ENCODE results near the gene CCDC158. TPM values are rescaled to one million over a fixed set of nuclear protein-coding genes. Genes with fewer than 3 reads are reported as not detected.

The CCDC158 gene
- total RNA-seq, 2 experiments from 2014 or later, result not detected

DNA sequence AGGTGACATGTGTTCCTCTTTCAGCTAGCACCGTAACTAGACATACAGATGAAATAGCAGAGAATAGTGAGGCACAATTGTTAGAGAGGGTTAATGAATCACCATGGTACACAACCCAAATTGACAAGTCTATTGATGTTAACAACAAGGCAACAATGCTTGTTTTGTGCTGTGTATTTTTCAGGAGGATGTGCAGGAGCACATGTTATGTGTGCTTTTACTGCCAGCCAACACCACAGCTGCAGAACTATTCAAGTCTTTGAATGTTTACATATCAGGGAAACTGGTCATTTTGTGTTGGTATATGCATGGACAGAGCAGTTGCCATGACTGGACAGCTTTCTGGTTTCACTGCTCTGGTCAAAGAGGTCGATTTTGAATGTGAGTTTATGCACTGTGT lies 81.6 kb downstream of the CCDC158 start:
- H3K27me3 Mint-ChIP-seq, result peaks cover 1% of the 10 kb centered on the region
- TF ChIP-seq, protein P1, sequence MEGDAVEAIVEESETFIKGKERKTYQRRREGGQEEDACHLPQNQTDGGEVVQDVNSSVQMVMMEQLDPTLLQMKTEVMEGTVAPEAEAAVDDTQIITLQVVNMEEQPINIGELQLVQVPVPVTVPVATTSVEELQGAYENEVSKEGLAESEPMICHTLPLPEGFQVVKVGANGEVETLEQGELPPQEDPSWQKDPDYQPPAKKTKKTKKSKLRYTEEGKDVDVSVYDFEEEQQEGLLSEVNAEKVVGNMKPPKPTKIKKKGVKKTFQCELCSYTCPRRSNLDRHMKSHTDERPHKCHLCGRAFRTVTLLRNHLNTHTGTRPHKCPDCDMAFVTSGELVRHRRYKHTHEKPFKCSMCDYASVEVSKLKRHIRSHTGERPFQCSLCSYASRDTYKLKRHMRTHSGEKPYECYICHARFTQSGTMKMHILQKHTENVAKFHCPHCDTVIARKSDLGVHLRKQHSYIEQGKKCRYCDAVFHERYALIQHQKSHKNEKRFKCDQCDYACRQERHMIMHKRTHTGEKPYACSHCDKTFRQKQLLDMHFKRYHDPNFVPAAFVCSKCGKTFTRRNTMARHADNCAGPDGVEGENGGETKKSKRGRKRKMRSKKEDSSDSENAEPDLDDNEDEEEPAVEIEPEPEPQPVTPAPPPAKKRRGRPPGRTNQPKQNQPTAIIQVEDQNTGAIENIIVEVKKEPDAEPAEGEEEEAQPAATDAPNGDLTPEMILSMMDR (IDR thresholded peaks at IDR 0.05), result no peak
- no peak for DNase-seq
- no peaks in the 10 kb centered on the region for H3K36me3 Mint-ChIP-seq (ENCODE audit: low read depth)
- H3K4me3 Mint-ChIP-seq, result no peak overlapping the region
- ChIA-PET POLR2A (no interaction called here), CTCF (interaction anchor here (1.1 to 3.2 kb wide), 4 partner anchors 12 to 160 kb away, joined by 3 to 10 read pairs (median 4); no protein-coding TSS in a partner anchor)
- H3K9me3 Mint-ChIP-seq, result no peaks in the 10 kb centered on the region
- intact Hi-C loops (cut with micrococcal nuclease), result no loop called here
- no peak for ATAC-seq
- H3K27ac Mint-ChIP-seq, result no peak overlapping the region
- peaks cover 2% of the 10 kb centered on the region for H3K4me1 Mint-ChIP-seq (ENCODE audit: low read depth)

DNA sequence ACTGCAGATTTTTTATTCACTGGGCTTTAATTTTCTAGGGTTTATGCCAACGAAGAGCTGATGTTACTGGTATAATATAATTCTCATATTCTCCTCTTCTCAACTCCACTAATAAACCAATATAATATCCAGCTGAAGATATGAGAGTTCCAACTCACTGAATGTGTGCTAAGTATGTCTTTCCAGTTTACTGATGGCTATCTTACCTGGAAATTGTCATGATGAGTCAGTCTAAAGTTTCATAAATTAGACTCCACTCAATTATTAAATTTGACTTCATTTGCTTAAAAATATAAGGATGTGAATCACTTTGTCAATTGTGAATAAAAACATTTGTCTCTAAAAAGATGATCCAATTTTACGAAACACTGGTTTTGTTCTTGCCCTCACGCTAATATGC lies 86.1 kb downstream of the CCDC158 start:
- ChIA-PET CTCF (interaction anchor here (1.0 to 1.6 kb wide), 3 partner anchors 12 to 42 kb away, joined by 3 to 4 read pairs (median 4); no protein-coding TSS in a partner anchor), POLR2A (no interaction called here)

DNA sequence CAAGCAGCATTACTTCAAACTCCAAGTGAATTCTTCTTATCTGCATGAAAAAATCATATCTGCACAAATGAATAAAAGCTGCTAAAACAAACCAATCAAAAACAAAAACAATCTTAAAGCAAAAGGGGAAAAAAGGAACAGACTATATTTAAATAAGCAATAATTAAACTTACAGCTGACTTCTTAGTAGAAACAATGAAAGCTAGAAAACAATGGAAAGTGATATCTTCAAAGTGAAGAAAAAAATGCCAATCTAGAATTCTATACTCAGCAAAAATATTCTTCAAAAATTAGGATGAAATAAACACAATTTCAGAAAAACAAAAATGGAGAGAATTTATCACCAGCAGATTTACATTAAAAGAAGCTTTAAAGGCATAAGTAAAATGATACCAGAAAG lies 94.4 kb downstream of the CCDC158 start:
- H3K36me3 Mint-ChIP-seq (ENCODE audit: low read depth), result no peaks in the 10 kb centered on the region
- DNase-seq (no peak), ATAC-seq (no peak)
- H3K27me3 Mint-ChIP-seq, result no peaks in the 10 kb centered on the region
- ChIA-PET POLR2A (no interaction called here), CTCF (interaction anchor here (0.9 to 1.5 kb wide), 3 partner anchors 11 to 26 kb away, joined by 3 read pairs; no protein-coding TSS in a partner anchor)
- intact Hi-C loops (cut with micrococcal nuclease), result no loop called here
- no peak overlapping the region for H3K4me3 Mint-ChIP-seq
- peaks cover 11% of the 10 kb centered on the region for H3K9me3 Mint-ChIP-seq
- TF ChIP-seq, protein P1 (IDR thresholded peaks at IDR 0.05), result no peak
- no peaks in the 10 kb centered on the region for H3K4me1 Mint-ChIP-seq (ENCODE audit: low read depth)
- no peak overlapping the region for H3K27ac Mint-ChIP-seq

More for the DNA sequence above, 86.1 kb downstream of the CCDC158 start:
- H3K27ac Mint-ChIP-seq, result no peak overlapping the region
- intact Hi-C loops (cut with micrococcal nuclease), result no loop called here
- H3K36me3 Mint-ChIP-seq (ENCODE audit: low read depth), result no peaks in the 10 kb centered on the region
- peaks cover 1% of the 10 kb centered on the region for H3K27me3 Mint-ChIP-seq
- no peak overlapping the region for H3K4me3 Mint-ChIP-seq
- TF ChIP-seq, protein P1 (IDR thresholded peaks at IDR 0.05), result no peak
- DNase-seq (no peak), ATAC-seq (no peak)
- no peaks in the 10 kb centered on the region for H3K9me3 Mint-ChIP-seq
- no peaks in the 10 kb centered on the region for H3K4me1 Mint-ChIP-seq (ENCODE audit: low read depth)

DNA sequence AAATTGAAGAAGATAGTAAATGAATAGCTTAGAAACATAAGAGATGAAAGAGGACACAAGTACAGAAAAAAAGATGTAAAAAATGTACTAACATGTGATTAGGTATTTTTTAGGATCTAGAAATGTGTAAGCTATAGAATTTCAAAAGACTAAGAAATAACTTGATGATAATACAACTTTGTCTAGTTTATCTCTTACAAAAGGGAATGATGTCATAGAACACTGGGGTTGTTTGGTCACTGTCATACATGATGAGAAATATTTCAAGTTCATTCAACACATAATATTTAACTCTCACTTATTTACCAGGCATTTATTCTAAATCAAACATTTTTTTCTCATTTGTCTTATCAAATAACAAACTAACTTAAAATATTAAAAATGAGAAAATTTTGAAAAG lies 95.9 kb downstream of the CCDC158 start:
- DNase-seq (no peak), ATAC-seq (no peak)
- peaks cover 15% of the 10 kb centered on the region for H3K9me3 Mint-ChIP-seq
- CTCF ChIA-PET, result interaction anchor here (0.8 kb wide), 1 partner anchor 53 kb away, joined by 3 read pairs; no protein-coding TSS in a partner anchor
- H3K4me1 Mint-ChIP-seq (ENCODE audit: low read depth), result no peaks in the 10 kb centered on the region
- intact Hi-C loops (cut with micrococcal nuclease), result no loop called here
- no peak overlapping the region for H3K4me3 Mint-ChIP-seq
- POLR2A ChIA-PET, result no interaction called here
- H3K27ac Mint-ChIP-seq, result no peak overlapping the region
- TF ChIP-seq, protein P1 (IDR thresholded peaks at IDR 0.05), result no peak
- no peaks in the 10 kb centered on the region for H3K36me3 Mint-ChIP-seq (ENCODE audit: low read depth)
- no peaks in the 10 kb centered on the region for H3K27me3 Mint-ChIP-seq

DNA sequence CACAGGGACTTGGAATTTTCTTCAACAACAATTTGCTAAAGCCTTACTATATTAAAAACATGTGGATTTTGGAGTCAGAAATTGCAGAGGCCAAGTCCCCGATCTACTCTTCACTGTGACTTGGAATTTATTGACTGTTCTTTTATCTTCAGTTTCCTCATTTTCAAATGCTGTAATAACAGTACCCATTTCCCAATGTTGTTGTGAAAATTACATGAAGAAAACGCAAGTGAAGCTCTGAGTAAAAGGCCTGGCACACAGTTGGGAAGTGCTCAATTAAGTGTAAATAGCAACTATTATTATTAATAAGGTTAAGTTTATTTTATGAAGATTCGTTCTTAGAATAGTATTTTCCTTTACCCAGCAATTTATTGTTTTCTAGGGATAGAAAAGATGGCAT lies 98.7 kb downstream of the CCDC158 start:
- TF ChIP-seq, protein P1 (IDR thresholded peaks at IDR 0.05), result no peak
- no peak overlapping the region for H3K27ac Mint-ChIP-seq
- ATAC-seq, result no peak
- peaks cover 2% of the 10 kb centered on the region for H3K27me3 Mint-ChIP-seq
- no peak for DNase-seq
- no peak overlapping the region for H3K4me3 Mint-ChIP-seq
- POLR2A ChIA-PET, result no interaction called here
- no peaks in the 10 kb centered on the region for H3K36me3 Mint-ChIP-seq (ENCODE audit: low read depth)
- intact Hi-C loops (cut with micrococcal nuclease), result no loop called here
- H3K9me3 Mint-ChIP-seq, result peaks cover 22% of the 10 kb centered on the region
- H3K4me1 Mint-ChIP-seq (ENCODE audit: low read depth), result no peaks in the 10 kb centered on the region
- CTCF ChIA-PET, result interaction anchor here (1.6 kb wide), 1 partner anchor 12 kb away, joined by 4 read pairs; no protein-coding TSS in a partner anchor

Data from activated CD8-positive, alpha-beta T cell treated with anti-CD3 and anti-CD28 coated beads for 36 hours (primary cell).